OCI-LY3 (cell line): ENCODE data around the gene TACC2.

Experiments
- H2AFZ ChIP-seq: fragments of 200-600, 300-600 bp; shearing (Covaris generic); 2 replicates; pipeline ENCODE4 v1.6.0; 2014; ENCODE audit warnings: antibody characterized with exemption, low read depth, low read length
- H3K27ac ChIP-seq: fragments of 200-600, 300-600 bp; sonication (generic); 2 replicates; pipeline ENCODE4 v1.5.1; 2014; ENCODE audit warnings: mild to moderate bottlenecking, low read length, moderate library complexity, mixed read lengths
- H3K27me3 ChIP-seq: fragments of 200-600, 300-600 bp; sonication (generic); 2 replicates; pipeline ENCODE4 v1.6.1; 2014; ENCODE audit warnings: low read depth, low read length, mixed read lengths
- H3K36me3 ChIP-seq: fragments of 200-600, 300-600 bp; sonication (generic); replicated peaks from 2 replicates; pipeline ENCODE3; 2014; ENCODE audit warnings: low read depth, low read length, mixed read lengths
- H3K4me1 ChIP-seq: fragments of 300-600, 200-600 bp; sonication (generic); 2 replicates; pipeline ENCODE4 v1.6.1; 2014; ENCODE audit warnings: low read length, mixed read lengths
- H3K4me2 ChIP-seq: fragments of 200-600, 300-600 bp; sonication (generic); 2 replicates; pipeline ENCODE4 v1.6.1; 2014; ENCODE audit warnings: low read length, mixed read lengths
- H3K4me3 ChIP-seq: fragments of 300-600, 200-600 bp; sonication (generic); 2 replicates; pipeline ENCODE4 v1.5.1; 2014; ENCODE audit warnings: antibody characterized with exemption, mild to moderate bottlenecking, low read length, moderate library complexity
- H3K79me2 ChIP-seq: fragments of 300-600, 200-600 bp; shearing (Covaris generic); 2 replicates; pipeline ENCODE4 v1.6.1; 2014; ENCODE audit warnings: mild to moderate bottlenecking, low read length, mixed read lengths
- H3K9ac ChIP-seq: fragments of 300-600, 200-600 bp; shearing (Covaris generic); 2 replicates; pipeline ENCODE4 v1.6.0; 2014; ENCODE audit warnings: mild to moderate bottlenecking, low read length, moderate library complexity
- H3K9me3 ChIP-seq: fragments of 200-600, 300-600 bp; shearing (Covaris generic); 2 replicates; pipeline ENCODE4 v1.6.1; 2014; ENCODE audit warnings: low read length, mixed read lengths; ENCODE audit not compliant: insufficient read depth
- H4K20me1 ChIP-seq: fragments of 200-600, 300-600 bp; sonication (generic); 2 replicates; pipeline ENCODE4 v1.6.1; 2016; ENCODE audit warnings: low read length, mixed read lengths; ENCODE audit not compliant: insufficient read depth
- EZH2phosphoT487 ChIP-seq: fragments of 200-600 bp; shearing (Covaris generic); IDR thresholded peaks from 2 replicates; pipeline ENCODE4 v1.6.1; 2018; ENCODE audit warnings: antibody characterized with exemption, mixed run types, low read depth
- TF ChIP-seq, protein P1 (sequence below): fragments of 200-600, 300-600 bp; sonication (generic); IDR thresholded peaks from 2 replicates; pipeline ENCODE4 v1.5.1; 2014; ENCODE audit warnings: antibody characterized with exemption, low read length, low read depth

Gene TACC2

DNA sequence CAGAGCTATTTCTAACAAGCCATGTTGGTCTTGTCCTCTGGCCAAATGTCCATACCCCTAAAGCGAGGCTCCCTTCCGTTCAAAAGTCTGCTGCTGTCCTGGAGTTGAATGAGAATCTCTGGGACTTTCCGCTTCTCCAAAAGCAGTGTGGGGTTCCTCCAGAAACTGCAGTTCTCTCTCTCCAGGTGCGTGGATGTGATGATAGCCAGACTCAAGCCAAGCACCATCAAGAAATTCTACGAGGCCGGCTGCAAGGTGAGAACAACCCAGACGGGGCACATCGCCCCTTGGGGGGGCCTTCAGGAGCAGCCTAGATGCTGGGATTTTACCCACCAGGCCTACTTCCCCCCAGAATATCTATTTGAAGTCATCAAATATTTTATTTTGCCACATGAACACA, 308.6 kb downstream of the TACC2 start:
- Histone ChIP-seq H3K27ac (peak overlapping the region; percentile 56; the same call in 1 of the 2 replicates), H3K9me3 (no peaks in the 10 kb centered on the region), H3K9ac (no peak overlapping the region), H2AFZ (no peak overlapping the region), H3K27me3 (peaks cover 20% of the 10 kb centered on the region), H3K36me3 (no peaks in the 10 kb centered on the region), H4K20me1 (no peaks in the 10 kb centered on the region), H3K79me2 (no peaks in the 10 kb centered on the region), H3K4me3 (no peak overlapping the region), H3K4me1 (peaks cover 72% of the 10 kb centered on the region), H3K4me2 (peak overlapping the region; percentile 89)
- TF ChIP-seq, protein P1, sequence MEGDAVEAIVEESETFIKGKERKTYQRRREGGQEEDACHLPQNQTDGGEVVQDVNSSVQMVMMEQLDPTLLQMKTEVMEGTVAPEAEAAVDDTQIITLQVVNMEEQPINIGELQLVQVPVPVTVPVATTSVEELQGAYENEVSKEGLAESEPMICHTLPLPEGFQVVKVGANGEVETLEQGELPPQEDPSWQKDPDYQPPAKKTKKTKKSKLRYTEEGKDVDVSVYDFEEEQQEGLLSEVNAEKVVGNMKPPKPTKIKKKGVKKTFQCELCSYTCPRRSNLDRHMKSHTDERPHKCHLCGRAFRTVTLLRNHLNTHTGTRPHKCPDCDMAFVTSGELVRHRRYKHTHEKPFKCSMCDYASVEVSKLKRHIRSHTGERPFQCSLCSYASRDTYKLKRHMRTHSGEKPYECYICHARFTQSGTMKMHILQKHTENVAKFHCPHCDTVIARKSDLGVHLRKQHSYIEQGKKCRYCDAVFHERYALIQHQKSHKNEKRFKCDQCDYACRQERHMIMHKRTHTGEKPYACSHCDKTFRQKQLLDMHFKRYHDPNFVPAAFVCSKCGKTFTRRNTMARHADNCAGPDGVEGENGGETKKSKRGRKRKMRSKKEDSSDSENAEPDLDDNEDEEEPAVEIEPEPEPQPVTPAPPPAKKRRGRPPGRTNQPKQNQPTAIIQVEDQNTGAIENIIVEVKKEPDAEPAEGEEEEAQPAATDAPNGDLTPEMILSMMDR: no peak
- no peak for TF ChIP-seq EZH2phosphoT487

DNA sequence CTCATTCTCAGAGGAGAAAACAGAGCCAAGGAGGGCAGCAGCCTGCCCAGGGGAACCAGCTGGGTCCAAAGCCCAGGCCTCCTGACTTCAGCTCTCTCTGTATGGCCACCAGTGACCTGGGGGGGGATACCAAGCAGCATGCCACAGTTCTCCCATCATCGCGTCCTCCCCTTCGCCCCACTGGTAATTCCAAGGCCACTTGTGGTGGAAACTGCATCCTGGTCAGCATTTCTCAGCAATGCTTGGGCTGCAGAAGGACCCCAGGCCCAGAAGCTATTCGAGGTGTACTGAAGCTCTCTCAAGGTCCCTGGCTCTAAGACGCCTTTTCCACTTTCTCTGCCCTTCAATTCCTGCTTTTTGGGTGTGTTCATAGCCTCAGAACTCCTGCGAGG, 309.2 kb downstream of the TACC2 start:
- Histone ChIP-seq H3K4me2 (peak overlapping the region; percentile 89), H2AFZ (no peak overlapping the region), H3K36me3 (no peaks in the 10 kb centered on the region), H3K79me2 (no peaks in the 10 kb centered on the region), H3K9me3 (no peaks in the 10 kb centered on the region), H4K20me1 (no peaks in the 10 kb centered on the region), H3K4me3 (peak overlapping the region; percentile 77), H3K9ac (no peak overlapping the region), H3K27ac (0 out of 2 replicates have a peak overlapping the region, but pooled peaks have one; percentile 13), H3K4me1 (peaks cover 66% of the 10 kb centered on the region), H3K27me3 (peaks cover 20% of the 10 kb centered on the region)
- TF ChIP-seq EZH2phosphoT487: no peak
- TF ChIP-seq, protein P1: no peak

DNA sequence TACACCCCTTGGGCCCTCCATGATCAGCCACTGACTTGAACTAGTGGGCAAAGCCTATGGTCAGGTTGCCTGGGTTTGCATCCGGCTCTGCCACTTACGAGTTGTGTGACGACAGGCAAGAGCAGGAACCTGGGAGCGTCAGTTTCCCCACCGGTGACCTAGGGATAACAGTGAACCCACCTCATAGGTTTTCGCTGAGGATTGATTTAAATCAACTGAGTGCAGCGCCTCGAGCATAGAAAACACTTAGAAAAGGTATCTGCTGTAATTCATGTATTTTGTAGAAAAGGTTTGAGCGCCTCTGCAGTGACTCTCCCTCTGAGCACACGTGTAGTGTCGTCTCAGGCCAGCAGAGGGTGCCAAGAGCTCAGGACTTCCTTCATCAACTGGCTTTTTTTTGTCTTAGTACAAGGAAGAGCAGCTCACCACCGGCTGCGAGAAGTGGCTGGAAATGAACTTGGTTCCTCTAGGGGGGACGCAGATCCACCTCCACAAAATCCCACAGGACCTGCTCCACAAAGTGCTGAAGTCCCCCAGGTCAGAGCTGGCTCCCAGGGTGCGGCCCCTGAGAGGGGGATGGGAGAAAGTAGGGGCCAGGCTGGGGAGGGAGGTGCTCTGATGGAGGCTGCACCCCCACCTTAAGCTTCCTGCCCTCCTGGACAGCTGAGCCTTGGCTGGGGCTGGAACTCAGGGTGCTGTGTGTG, 309.8 kb downstream of the TACC2 start:
- Histone ChIP-seq H4K20me1 (no peaks in the 10 kb centered on the region), H3K36me3 (no peaks in the 10 kb centered on the region), H3K79me2 (no peaks in the 10 kb centered on the region), H3K4me2 (peak overlapping the region; percentile 89), H3K27ac (peak overlapping the region; percentile 17; the same call in 1 of the 2 replicates), H3K4me3 (peak overlapping the region; percentile 77), H2AFZ (peak overlapping the region; percentile 71; the same call in 1 of the 2 replicates), H3K27me3 (peaks cover 20% of the 10 kb centered on the region), H3K9me3 (no peaks in the 10 kb centered on the region), H3K4me1 (peaks cover 61% of the 10 kb centered on the region), H3K9ac (peak overlapping the region; percentile 56)
- TF ChIP-seq, protein P1: peak; percentile 85
- no peak for TF ChIP-seq EZH2phosphoT487

DNA sequence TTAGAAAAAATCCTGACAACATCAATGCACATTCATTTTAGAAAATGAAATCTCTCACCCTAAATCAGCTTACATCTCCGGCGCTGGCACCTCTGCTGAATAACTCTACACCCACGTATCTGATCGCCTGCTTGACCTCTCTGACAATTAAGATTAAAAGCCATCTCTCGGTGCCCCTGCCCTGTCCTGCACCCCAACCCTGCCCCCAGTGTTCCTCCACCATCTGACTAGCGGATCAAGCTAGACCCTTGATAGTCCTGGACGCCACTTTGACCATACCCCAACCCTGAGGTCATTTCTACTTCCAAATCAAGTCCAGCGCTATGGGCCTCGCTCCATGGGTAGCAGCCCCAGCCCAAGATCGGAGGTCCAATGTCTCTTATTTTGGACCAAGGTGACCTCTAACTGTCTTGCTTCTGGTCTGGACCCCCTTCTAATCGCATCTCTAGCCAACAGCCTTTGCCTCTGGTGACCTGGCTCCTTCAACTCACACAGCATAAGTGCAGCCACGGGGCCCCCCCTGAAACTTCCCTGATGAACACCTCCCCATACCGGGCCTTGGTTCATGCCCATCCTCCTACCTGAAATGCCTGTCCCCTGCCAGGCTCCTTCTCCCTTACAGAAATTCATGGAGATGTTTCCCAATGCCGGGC, 310.6 kb downstream of the TACC2 start:
- TF ChIP-seq, protein P1: no peak
- TF ChIP-seq EZH2phosphoT487: no peak
- H3K27ac ChIP-seq: 0 out of 2 replicates have a peak overlapping the region, but pooled peaks have one; percentile 17
- no peaks in the 10 kb centered on the region for H3K36me3 ChIP-seq
- peak overlapping the region; percentile 77 for H3K4me3 ChIP-seq
- no peaks in the 10 kb centered on the region for H4K20me1 ChIP-seq
- H3K4me2 ChIP-seq: peak overlapping the region; percentile 89
- H3K4me1 ChIP-seq: peaks cover 53% of the 10 kb centered on the region
- H3K79me2 ChIP-seq: no peaks in the 10 kb centered on the region
- H3K9me3 ChIP-seq: no peaks in the 10 kb centered on the region
- no peak overlapping the region for H2AFZ ChIP-seq
- H3K9ac ChIP-seq: peak overlapping the region; percentile 56
- peaks cover 20% of the 10 kb centered on the region for H3K27me3 ChIP-seq
